GM18508 (cell line): Measurements from ENCODE around the gene ZFYVE9.
"Not testable (repeated sequence)": the region's sequence is repeated elsewhere in the genome, so short reads cannot be mapped to it uniquely, and the experiment has no call there.

Experiments used
- ATAC-seq: cut with Tn5 transposase; IDR thresholded peaks from one replicate; pipeline ENCODE4 v1.9.1; 2021; ENCODE audit warnings: moderate number of reproducible peaks; ENCODE audit not compliant: insufficient read depth, unreplicated experiment

The ZFYVE9 gene

DNA sequence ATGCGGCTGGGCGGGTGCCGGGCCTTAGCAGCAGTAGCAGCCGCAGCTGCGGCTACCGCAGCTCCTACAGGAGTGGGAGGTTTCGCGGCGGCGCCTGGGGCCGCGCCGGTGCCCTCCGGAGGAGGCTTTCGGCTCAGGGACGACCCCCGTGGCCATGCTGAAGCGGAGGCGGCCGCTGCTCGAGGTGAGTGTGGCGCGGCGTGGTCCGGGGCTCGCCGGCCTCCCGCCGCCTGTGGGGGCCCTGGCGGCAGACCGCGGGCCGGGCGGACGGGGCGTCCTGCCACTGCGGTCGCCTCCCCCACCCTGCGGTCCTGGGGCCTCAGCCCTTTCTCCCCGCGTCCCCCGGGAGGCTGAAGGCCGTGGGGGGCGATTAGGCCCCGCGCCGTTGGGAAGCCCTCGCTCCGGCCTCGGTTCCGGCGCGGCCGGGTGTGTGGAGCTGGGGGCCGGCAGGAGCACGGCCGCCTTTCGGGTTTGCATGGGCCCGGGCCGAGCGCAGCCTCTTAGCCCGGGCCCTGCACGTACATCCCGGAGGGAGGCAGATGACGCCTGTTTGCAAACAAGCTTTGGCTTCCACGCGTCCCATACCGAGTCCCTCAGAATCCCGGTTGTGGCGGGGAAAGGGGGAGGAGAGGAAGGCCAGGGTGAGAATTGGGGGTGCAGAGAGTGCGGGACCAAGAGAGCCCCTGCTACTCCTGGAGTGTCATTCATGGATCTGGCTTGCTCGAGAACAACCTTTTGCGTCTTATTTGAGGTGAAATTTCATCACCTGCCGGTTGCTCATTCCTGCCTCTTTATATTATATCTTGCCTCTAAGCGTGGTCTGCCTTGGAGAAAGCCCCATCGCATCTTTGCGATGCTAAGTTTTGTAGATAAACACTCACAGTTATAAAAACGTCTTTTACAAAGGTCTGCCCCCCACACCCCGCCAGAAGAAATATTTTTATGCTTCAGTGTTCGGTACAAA, 613 bp downstream of the ZFYVE9 start:
- no peak for ATAC-seq

GRCh38 chr1:52145137-52145536, 3.2 kb downstream of the ZFYVE9 start:
- ATAC-seq, result no peak

- not testable (repeated sequence) for ATAC-seq
Observed at GRCh38 chr1:52150445-52150844, 8.6 kb downstream of the ZFYVE9 start.

- no peak for ATAC-seq
Observed at GRCh38 chr1:52150946-52151345, 9.1 kb downstream of the ZFYVE9 start.

DNA sequence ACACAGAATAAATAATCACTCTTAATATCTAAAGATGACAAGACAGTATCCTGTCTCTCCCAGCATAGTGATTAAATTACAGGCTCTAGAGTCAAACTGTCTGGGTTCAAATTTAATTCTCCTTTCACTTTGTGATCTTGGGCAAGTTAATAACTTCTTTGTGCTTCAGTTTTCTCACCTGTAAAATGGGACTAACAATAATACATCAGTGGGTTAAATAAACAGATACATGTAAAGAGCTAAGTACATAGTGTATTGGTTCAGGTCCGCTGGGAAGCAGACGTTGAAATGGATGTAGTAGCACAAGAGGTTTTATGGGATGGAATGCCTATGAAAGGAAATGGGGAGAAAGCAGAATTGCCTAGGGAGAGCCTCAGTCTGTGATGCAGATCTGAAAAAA, 10.7 kb downstream of the ZFYVE9 start:
- ATAC-seq, result no peak

DNA sequence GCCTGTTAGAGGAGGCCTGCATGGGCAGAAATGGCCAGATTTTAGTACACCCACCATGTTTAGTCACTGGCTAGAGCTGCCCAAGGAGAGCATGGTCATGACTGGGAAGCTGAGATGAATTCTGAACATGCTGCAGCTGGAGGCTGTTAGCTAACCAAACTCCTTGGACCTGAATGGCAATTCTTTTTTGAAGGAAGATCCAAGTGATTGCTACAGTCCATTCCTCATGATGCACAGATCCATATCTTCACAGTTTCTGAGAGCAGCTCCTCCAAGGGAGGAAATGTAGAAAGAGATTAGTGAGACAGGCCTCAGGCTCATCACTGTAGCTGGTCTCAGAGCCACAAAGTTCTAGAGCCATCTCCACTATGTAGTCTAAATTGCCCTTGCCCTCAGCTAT, 11.1 kb downstream of the ZFYVE9 start:
- no peak for ATAC-seq

- no peak for ATAC-seq
Observed at GRCh38 chr1:52153898-52154297, 12.0 kb downstream of the ZFYVE9 start.

GRCh38 chr1:52156460-52156859, 14.6 kb downstream of the ZFYVE9 start:
- ATAC-seq, result no peak

DNA sequence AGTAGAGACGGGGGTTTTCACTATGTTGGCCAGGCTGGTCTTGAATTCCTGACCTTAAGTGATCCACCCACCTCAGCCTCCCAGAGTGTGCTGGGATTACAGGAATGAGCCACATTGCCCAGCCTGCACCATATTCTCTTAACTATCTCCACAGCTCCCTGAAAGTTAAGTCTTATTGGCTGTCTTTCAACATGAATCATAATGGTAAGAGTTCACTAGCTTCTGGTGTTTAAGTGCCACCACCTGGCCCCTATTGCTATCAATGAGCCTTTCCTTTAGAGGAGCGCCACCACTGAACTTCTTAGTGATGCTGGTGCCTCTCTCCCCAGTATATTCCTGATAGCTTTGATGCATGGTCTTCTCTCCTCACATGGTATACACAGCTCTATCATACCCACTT, 15.7 kb downstream of the ZFYVE9 start:
- no peak for ATAC-seq

- no peak for ATAC-seq
Observed at GRCh38 chr1:52158218-52158617, 16.3 kb downstream of the ZFYVE9 start.

- no peak for ATAC-seq
Observed at GRCh38 chr1:52159033-52159789, 17.3 kb downstream of the ZFYVE9 start.

DNA sequence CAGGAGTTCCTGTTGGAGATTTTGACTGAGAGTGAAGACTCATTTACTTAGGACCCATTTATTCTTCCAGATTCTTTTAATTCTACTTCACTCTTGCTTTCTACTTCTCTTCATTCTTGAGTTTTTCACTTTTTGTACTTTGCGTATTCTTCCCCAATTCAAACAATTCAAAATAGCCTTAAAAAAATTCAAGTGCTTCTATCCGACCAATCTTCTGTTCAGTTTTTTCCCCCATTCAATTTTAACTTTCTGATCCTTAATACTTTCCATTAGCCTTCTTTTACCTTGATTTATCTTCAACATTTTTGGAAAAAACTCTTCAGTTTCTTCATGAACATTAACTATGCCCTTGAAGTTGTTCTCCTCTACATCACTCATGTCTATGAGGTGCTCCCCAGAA, 21.1 kb downstream of the ZFYVE9 start:
- no peak for ATAC-seq

- ATAC-seq, result no peak
Observed at GRCh38 chr1:52164604-52165003, 22.7 kb downstream of the ZFYVE9 start.

GRCh38 chr1:52166996-52167753, 25.3 kb downstream of the ZFYVE9 start:
- no peak for ATAC-seq

GRCh38 chr1:52168373-52169080, 26.6 kb downstream of the ZFYVE9 start:
- ATAC-seq, result no peak

GRCh38 chr1:52171149-52171548, 29.3 kb downstream of the ZFYVE9 start:
- not testable (repeated sequence) for ATAC-seq

GRCh38 chr1:52179073-52179472, 37.2 kb downstream of the ZFYVE9 start:
- no peak for ATAC-seq

DNA sequence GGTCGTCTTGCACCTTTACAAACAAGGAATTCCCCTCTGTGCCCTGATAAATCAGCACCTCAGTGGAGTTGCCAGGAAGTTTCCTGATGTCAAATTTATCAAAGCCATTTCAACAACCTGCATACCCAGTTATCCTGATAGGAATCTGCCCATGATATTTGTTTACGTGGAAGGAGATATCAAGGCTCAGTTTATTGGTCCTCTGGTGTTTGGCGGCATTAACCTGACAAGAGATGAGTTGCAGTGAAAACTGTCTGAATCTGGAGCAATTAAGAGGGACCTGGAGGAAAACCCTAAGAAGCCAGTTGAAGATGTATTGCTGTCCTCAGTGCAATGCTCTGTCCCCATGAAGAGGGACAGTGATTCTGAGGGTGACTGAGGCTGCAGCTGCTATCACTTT, 38.3 kb downstream of the ZFYVE9 start:
- ATAC-seq, result no peak

GRCh38 chr1:52181759-52182158, 39.9 kb downstream of the ZFYVE9 start:
- ATAC-seq, result not testable (repeated sequence)

- ATAC-seq, result not testable (repeated sequence)
Observed at GRCh38 chr1:52182328-52182727, 40.4 kb downstream of the ZFYVE9 start.
